CMK (cell line): ENCODE data around the gene SMPDL3B.
"Not testable (repeated sequence)": the region's sequence is repeated elsewhere in the genome, so short reads cannot be mapped to it uniquely, and the experiment has no call there.

Source experiments
- DNase-seq: peaks from one replicate; pipeline ENCODE4 v3.0.0-alpha.2; 2010; ENCODE audit warnings: low read depth

SMPDL3B gene

DNA sequence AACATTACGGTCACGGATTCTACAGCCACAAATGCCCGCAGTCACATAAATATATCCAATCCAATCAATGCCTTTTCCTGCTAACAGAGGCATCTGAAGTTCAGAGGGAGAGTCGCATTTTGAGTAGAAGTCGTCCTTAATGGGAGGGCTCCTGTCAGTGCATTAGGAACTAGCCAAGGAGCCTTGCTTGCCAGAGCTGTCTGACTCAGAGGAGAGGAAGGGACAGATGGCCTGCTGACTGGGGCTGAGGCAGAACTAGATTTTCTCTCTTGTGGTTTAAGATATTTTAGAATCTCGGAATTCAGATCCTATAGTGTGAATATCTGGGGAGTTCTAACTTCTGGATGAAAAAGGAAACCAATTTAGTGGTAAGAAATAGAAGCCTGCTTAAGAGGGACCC is 35.6 kb downstream of the SMPDL3B start:
- no peak for DNase-seq

DNA sequence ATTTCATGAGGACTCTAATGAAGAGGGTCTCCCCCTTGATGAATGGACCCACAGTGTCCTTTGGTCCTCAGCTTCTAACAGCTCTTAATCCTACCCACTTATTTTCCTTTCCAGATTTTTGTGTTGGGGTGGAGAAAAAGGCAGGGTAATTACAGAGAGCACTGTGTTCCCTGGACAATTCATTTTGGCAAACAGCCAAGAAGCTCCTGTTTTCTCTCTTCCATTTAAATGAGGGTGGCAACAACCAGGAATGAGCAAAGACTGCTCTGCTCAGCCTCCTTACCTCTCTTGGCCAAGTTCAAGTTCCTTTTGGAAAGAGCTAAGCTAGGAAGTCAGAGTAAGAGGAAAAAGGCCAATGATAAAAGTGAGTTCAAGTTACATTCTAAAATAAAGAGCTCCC is 36.9 kb downstream of the SMPDL3B start:
- no peak for DNase-seq

DNA sequence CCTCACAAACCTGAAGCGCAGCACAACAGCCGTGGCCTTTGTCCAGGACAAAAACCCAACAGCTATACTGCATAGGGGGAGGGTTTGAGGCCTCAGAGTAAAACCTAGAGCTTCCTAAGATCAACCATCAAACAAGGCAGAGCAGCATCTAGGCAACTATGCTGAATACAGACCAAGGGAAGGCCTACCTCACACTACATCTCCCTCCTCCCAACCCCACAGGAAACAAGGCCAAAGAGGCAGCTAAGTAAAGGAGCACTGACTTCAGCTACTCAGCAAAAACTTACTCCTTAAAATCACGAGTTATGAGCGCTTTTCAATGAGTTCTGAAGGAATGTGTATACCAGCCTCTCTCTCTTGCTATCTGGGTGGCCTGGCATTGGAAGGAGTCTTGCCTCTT is 37.3 kb downstream of the SMPDL3B start:
- DNase-seq: no peak

DNA sequence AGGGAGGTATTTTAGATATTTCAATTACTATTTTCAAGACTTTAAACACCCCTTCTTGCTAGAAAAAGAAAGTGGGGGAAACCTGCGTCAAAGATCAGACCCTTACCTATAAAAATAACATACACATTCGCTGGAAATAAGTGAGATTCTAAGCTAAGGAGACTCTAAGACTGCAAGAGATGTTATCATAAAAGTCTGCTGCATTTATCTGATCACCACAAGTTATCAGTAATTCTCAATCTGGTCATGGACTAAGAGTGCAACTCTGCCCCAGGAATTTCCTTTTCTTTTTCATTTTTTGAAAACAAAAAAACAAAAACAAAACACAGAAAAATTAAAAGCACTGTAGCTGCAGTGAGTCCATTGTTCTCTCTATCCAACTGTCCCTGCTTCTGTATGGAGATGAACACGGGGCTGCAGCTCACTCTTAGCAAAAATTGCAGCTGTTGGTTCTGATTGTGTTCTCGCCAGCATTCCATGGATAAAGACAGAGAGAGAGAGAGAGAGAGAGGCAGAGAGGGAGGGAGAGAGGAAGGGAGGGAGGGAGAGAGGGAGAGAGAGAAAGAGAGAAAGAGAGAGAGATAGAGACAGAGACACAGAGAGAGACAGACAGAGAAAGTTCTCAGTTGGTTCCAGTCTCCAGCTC is 39.1 kb downstream of the SMPDL3B start:
- no peak for DNase-seq

DNA sequence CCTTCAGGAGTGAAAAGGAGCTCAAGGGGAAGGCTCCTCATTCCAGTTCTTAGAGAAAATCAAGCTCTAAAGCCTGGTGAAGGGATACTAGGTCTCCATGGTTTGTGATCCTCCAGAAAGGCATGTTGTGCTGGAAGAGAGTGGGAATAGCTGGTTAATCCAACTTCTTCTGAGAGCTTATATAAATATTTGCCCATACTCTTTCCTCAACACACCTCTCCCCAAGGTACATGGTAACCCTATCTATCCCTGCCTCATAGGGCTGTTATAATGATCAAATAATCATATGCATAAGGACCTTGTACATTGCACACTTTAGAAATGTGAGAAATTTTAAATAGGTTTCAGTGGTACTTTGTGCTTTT is 39.6 kb downstream of the SMPDL3B start:
- DNase-seq: no peak

DNA sequence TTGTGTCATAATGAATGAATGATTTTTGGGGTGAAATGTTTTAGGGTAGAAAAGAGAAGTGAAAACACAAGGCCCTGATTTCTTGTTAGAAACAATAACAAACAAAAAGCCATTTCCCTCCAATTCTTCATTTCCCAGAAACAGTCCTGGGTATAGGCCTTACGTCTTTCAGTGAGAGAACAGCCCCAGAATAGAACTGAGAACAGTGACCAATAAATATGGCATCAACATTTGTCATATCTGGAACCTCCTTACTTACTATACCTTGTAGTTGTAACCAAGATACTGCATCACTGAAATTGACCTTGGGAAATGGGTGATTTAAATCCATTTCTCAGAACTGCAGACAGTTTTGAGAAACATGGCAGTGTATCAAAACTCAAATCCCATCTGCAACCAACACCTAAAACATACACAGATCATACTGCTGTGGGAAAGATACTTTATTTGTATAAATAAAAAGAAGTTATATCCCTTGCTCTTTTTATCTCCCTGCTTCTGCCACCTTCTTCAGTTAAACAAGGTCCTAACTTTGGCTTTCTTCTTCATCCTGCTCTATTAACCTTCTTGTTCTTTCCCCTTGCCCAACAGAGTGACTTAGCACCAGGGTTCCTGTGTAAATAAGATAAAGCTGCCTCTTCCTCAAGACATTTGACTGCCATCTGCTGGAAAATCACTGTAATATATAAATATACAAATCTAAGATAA is 44.5 kb downstream of the SMPDL3B start:
- DNase-seq: peak; percentile 39

DNA sequence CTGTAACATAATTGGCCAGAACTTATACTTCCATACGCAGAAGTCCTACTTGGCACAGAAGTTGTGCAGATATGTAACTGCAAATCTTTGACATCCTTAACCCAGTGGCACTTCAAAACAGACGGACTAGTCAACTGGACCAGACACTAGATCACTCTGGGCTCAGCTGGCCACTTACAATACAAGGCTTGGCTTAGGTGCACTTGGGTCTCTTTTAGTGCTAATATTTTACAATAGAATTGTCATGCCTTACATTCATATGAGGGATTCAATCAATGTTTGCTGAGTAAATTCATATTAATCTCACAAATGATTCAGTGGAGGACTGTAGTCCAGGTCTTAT is 45.0 kb downstream of the SMPDL3B start:
- no peak for DNase-seq

DNA sequence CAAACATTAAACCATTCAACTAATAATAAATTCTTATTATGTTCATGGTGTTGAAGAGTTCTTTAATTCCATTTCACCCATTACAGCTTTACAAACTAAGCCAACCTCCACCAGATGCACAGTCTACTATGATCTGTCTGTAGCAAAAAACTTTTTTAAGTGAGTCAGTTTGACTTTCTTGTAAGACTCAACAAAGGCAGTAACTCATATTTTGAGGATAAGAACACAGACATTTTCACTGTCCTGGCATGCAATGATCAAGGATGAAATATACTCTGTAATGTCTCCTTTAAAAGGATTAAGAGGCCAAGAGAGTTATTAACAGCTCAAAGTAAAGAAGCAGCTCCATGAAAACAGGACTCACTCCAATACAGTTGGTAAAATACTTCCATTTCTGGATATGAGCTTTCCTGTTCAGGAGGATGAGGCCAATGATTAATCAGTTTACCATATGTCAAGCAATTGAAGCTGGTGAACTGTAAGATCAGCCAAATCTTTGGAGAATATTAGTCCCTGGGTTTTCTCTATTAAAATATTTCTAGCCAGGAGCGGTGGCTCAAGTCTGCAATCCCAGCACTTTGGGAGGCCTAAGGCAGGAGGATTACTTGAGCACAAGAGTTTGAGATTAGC is 45.5 kb downstream of the SMPDL3B start:
- DNase-seq: no peak

DNA sequence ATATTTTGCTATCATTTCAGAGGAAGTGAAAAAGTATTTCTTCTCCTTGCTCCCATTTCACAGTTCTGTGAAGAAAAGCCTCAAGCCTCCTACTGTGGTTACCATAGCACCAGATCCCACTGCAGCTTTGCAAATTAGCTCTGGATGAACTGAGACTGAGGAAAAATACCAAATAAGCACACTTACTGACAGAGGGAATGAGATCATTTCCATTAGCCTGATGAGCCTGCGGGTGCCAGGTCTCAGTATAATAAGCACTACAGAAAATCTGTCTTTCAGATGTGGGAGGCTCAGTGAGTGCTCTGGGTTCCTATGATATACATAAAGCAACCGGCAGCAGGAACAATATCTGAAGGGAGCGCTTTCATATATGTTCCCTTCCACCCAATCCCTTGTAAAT is 46.3 kb downstream of the SMPDL3B start:
- no peak for DNase-seq

DNA sequence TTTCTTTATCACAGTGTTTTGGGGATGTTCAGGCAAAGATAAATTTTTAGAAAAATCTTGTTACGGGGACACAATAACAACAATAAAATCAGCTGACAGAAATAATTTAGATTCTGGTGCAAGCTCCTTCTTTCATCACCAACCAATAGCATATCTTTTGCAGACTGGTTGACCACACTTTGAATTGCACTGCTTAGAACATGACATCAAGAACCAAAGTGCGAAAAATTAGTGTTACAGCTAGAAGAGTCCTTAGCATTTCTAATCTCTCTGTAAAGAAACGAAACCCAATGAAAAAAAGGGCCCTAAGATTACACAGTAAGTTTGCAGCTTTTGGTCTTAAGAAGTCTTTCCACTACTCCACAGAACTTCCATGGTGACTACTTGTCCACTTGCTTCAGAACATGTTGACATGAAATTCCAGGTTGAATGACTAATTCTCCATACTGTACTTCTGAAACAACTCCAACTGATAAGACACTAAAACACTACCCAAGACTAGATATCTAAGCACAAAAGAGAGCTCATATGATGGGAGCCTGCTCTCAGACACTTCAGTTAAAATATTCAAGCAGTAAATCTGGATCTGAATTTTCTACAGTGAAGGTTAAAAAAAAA is 56.2 kb downstream of the SMPDL3B start:
- DNase-seq: no peak

DNA sequence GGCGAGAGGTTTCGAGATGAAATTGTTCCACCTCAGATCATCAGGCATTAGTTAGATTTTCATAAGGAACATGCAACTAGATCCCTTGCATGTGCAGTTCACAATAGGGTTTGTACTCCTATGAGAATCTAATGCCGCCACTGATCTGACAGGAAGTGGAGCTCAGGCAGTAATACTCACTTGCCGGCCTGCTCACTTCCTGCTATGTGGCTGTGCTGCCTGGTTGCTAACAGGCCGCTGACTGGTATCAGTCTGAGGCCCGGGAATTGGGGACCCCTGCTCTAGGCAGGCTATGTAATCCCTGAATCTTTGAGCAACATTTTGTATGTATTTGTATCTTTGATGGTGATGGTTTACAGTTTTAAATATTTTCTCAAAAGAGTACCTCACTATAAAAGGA is 57.5 kb downstream of the SMPDL3B start:
- DNase-seq: peak; percentile 32

DNA sequence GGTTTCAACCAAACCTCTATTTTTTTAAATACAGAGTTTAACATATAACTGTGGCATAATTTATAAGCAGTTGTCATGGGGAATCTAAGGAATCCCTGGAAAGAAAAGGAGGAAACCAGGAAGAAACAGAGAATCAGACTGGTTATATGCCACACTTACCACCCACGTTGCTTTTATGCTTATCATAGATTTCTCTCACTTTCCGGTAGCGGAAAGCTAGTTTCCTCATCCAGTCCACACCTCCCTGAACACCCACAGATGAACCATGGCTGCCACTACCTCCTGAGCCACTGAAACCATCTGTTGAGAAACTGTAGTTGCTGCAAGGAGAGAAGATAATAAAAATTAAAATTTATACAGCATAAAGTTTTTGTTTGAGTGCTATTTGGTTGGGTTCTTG is 58.4 kb downstream of the SMPDL3B start:
- DNase-seq: peak; percentile 8

DNA sequence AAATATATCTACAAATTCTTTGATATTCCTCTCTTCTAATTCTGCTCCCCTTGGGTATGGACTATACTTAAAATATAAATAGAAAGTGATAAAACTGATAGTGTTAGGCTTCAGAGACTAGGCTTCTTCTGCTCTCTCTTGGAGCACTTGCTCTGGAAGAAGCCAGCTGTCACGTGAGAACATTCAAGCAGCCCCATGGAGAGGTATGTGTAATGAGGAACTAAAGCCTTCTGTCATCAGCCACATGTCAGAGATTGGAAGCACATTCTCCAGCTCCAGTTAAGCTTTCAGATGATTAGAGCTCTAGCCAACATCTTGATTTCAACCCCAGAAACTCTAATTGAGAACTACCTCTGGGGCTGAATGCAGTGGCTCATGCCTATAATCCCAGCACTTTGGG is 59.3 kb downstream of the SMPDL3B start:
- DNase-seq: peak; percentile 30

DNA sequence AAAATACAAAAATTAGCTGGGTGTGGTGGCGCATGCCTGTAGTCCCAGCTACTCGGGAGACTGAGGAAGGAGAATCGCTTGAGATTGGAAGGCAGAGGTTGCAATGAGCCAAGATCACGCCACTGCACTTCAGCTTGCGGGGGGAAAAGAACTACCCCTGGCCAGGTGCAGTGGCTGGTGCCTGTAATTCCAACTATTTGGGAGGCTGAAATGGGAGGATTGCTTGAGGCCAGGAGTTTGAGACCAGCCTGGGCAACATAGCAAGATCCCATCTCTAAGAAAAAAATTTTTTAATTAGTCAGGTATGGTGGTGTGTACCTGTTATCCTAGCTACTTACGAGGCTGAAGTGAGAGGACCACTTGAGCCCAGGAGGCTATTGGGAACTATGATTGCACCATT is 59.7 kb downstream of the SMPDL3B start:
- not testable (repeated sequence) for DNase-seq

DNA sequence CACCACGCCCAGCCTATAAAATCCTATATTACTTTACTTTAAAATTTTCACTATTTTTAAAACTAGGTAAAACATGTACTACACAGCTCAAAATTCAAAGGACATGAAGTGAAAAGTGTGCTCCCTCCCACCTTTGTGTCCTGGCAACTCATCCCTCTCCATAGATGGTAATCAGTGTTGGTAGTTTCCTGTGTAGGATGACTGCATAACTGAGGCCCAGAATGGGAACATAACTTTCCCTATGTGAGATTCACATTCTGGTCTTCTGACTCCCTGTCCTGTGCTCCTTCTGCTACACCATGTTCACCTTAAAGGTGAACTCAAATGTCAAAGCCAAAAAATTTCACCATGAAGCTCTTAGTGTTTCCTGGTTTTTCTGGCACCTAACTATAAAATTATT is 64.3 kb downstream of the SMPDL3B start:
- DNase-seq: no peak

DNA sequence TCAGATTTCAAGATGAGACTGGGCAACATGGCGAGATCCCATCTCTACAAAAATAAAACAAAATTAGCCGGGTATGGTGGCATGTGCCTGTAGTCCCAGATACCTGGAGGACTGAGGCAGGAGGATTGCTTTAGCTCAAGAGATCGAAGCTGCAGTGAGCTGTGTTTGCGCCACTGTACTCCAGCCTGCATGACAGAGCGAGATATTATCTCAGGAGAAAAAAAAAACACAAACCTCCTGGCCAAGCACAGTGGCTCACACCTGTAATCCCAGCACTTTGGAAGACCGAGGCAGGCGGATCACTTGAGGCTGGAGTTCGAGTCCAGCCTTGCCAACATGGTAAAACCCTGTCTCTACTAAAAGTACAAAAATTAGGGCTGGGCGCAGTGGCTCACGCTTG is 67.8 kb downstream of the SMPDL3B start:
- DNase-seq: no peak

DNA sequence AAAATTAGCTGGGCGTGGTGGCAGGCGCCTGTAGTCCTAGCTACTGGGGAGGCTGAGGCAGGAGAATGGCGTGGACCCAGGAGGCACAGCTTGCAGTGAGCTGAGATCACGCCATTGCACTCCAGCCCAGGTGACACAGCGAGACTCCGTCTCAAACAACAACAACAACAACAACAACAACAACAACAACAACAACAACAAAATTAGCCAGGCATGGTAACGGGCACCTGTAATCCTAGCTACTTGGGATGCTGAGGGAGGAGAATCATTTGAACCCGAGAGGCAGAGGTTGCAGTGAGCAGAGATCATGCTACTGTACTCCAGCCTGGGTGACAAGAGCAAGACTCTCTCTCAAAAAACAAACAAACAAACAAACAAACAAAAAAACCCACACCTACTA is 68.3 kb downstream of the SMPDL3B start:
- DNase-seq: not testable (repeated sequence)
